ENCODE measurements around the gene ASIC2. TPM values are rescaled to one million over a fixed set of nuclear protein-coding genes. Genes with fewer than 3 reads are reported as not detected.

Gene ASIC2
- total RNA-seq, 1 donor from 2014 or later = not detected

- no peak for TF ChIP-seq CTCF (IDR thresholded peaks at IDR 0.05)
- H3K27ac ChIP-seq = no peak overlapping the region
- intact Hi-C loops (cut with DNase I) = loop anchor here (5.0 kb wide), 1 partner anchor 48 kb away; no protein-coding TSS in a partner anchor
Observed at GRCh38 chr17:33234233-33234632, 58.9 kb downstream of the ASIC2 start.

GRCh38 chr17:33233811-33234177 lies 59.3 kb downstream of the ASIC2 start:
- Histone ChIP-seq H3K27me3 (no peaks in the 10 kb centered on the region), H3K36me3 (no peaks in the 10 kb centered on the region), H3K9me3 (no peaks in the 10 kb centered on the region), H3K4me3 (no peak overlapping the region), H3K27ac (no peak overlapping the region), H3K4me1 (peaks cover 5 to 12% of the 10 kb centered on the region in 2 donors)
- intact Hi-C loops (cut with DNase I) = loop anchor here (5.0 kb wide), 1 partner anchor 49 kb away; no protein-coding TSS in a partner anchor
- DNase-seq (ENCODE audit: low spot score in 2 of 2) = no peak
- no peak for TF ChIP-seq CTCF (IDR thresholded peaks at IDR 0.05)

More at GRCh38 chr17:33234233-33234632, 58.9 kb downstream of the ASIC2 start:
- H3K4me1 ChIP-seq = peaks cover 5 to 12% of the 10 kb centered on the region in 2 donors
- no peaks in the 10 kb centered on the region for H3K36me3 ChIP-seq
- no peak for DNase-seq (ENCODE audit: low spot score in 2 of 2)
- H3K27me3 ChIP-seq = no peaks in the 10 kb centered on the region
- no peaks in the 10 kb centered on the region for H3K9me3 ChIP-seq
- no peak overlapping the region for H3K4me3 ChIP-seq

- Histone ChIP-seq H3K27ac (no peak overlapping the region), H3K9me3 (no peaks in the 10 kb centered on the region), H3K4me3 (no peak overlapping the region), H3K4me1 (peaks cover 0 to 3% of the 10 kb centered on the region in 2 donors), H3K27me3 (no peaks in the 10 kb centered on the region), H3K36me3 (no peaks in the 10 kb centered on the region)
- DNase-seq (ENCODE audit: low spot score in 2 of 2) = no peak
- TF ChIP-seq CTCF (IDR thresholded peaks at IDR 0.05) = no peak
- intact Hi-C loops (cut with DNase I) = no loop called here
Observed at GRCh38 chr17:33229499-33229898, 63.6 kb downstream of the ASIC2 start.

GRCh38 chr17:33229028-33229427 lies 64.1 kb downstream of the ASIC2 start:
- H3K27me3 ChIP-seq = no peaks in the 10 kb centered on the region
- no peak overlapping the region for H3K27ac ChIP-seq
- H3K4me3 ChIP-seq = no peak overlapping the region
- no peak for TF ChIP-seq CTCF (IDR thresholded peaks at IDR 0.05)
- no peaks in the 10 kb centered on the region for H3K4me1 ChIP-seq
- H3K9me3 ChIP-seq = no peaks in the 10 kb centered on the region
- no peaks in the 10 kb centered on the region for H3K36me3 ChIP-seq
- no peak for DNase-seq (ENCODE audit: low spot score in 2 of 2)
- intact Hi-C loops (cut with DNase I) = no loop called here

GRCh38 chr17:33228548-33228947 lies 64.5 kb downstream of the ASIC2 start:
- H3K9me3 ChIP-seq = no peaks in the 10 kb centered on the region
- no peaks in the 10 kb centered on the region for H3K36me3 ChIP-seq
- no peak overlapping the region for H3K27ac ChIP-seq
- intact Hi-C loops (cut with DNase I) = no loop called here
- no peaks in the 10 kb centered on the region for H3K4me1 ChIP-seq
- TF ChIP-seq CTCF (IDR thresholded peaks at IDR 0.05) = no peak
- DNase-seq (ENCODE audit: low spot score in 2 of 2) = no peak
- no peaks in the 10 kb centered on the region for H3K27me3 ChIP-seq
- no peak overlapping the region for H3K4me3 ChIP-seq

- intact Hi-C loops (cut with DNase I) = no loop called here
- Histone ChIP-seq H3K27me3 (no peaks in the 10 kb centered on the region), H3K4me1 (no peaks in the 10 kb centered on the region), H3K9me3 (no peaks in the 10 kb centered on the region), H3K27ac (no peak overlapping the region), H3K36me3 (no peaks in the 10 kb centered on the region), H3K4me3 (no peak overlapping the region)
- DNase-seq (ENCODE audit: low spot score in 2 of 2) = no peak
- TF ChIP-seq CTCF (IDR thresholded peaks at IDR 0.05) = no peak
Observed at GRCh38 chr17:33227911-33228310, 65.2 kb downstream of the ASIC2 start.

Measured in ascending aorta (tissue), 2 donors.